A549 treated with AZD2906 at 1 μM for 4 hours (cell line): ENCODE data around the gene PURB. TPM values are rescaled to one million over a fixed set of nuclear protein-coding genes. Genes with fewer than 3 reads are reported as not detected.

Experiments used
- total RNA-seq: library from RNA; stranded (reverse); fragments of 200-300 nt; extraction: Qiagen RNA extraction; gene quantifications from 5 replicates; pipeline ENCODE4 v1.2.3, GENCODE V29; 2022

The PURB gene
- 11.7 to 13.0 TPM (median 12.8 TPM) in 5 replicates for total RNA-seq

DNA sequence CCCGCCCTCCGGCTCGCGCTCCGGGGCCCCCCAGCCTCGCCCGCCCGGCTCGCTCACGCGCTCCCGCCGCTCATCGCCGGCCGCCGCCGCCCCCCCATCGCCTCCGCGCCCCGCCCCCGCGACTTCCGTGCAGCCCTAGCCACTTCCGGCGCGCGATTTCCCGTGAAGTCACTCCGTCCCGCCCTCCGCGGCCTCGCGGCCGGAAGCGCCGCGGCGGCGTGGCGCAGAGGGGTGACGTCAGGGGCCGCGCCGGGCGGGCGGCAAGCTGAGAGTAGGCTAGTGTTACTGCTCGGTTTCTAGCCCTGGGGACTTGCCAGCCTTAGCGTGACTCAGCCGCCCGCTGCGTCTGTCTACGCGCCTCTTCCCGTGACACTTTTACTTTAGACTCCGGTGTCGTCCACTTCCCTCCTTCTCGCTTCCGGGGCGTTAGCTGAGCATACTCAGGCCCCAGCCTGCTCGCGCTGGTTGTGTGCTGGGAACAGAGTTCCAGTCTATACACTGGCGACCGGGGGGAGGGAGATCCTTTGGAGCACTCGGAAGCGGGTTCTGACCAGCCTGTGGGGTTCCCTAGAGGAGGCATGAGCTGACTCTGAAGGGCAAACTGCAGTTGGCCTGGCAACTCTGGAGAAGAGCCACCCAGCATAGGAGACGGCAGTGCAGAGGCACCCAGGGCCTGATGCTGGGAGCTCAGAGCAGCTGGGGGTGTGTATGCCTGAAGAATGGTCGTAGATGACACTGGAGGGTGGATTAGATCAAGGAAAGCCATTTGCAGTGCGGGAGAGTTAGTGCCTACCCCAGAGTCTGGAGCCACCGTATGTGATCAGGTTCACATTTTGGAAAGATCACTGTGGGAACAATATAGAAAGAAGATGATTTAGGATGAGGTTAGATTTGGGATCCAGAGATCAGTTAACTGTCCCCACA, at the start of gene PURB:
PURB (minus strand) TSS at position 137 of the 924 bp plus-strand sequence. CDS start 182 bp downstream, outside the sequence.

DNA sequence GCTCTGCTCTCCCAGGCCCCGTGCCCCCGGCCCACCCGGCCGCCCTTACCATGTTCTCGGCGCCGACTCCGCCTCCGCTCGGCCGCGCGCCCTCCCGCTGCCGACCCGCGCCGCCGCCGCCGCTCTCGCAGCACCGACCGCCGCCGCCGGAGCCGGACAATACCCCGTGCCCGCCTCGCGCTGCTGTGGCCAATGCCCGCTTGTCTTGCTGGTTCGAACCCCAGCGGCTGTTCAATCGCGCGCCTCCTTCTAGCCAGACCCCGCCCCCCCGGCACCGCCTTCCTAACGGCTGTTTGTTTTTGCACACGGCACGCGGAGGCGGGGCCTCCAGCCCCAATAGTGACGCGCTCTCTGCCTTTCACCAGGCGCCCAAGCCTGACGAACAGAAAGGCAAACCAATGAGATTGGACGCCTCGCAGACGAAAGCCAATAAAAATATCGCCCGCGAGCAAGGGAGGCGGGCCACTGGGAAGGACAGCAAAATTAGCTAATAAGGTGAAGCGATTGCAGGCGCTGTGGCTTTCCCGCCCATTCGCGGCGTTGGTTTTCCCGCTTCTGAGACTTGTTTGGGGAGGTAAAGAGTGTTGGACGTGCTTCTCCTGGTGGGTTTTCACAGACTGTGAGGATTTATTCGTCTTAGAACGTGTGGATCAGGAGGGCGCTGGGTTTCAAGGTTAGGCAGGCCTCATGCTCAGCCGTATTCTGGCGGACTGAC, 37.3 kb downstream of the PURB start, which contains the start of gene H2AZ2:
H2AZ2 (minus strand) TSS at position 168 of the 715 bp plus-strand sequence; CDS start at position 52, 116 bp downstream.

Other genes starting within 250 kb of the PURB start
- 22.1 to 32.6 TPM (median 31.1 TPM) in 5 replicates for gene ZMIZ2, start 136.7 kb downstream of the PURB start, total RNA-seq
- 5,070 to 6,304 TPM (median 5,111 TPM) in 5 replicates for gene PPIA, start 88.8 kb downstream of the PURB start, total RNA-seq
- 206 to 263 TPM (median 253 TPM) in 5 replicates for gene H2AZ2, start 37.4 kb downstream of the PURB start, total RNA-seq
- gene MYO1G, start 93.5 kb upstream of the PURB start, total RNA-seq, result 0.17 to 0.29 TPM (median 0.21 TPM) in 5 replicates
- gene CCM2, start 114.7 kb upstream of the PURB start, total RNA-seq, result 38.8 to 52.7 TPM (median 49.9 TPM) in 5 replicates
- gene NACAD, start 203.4 kb upstream of the PURB start, total RNA-seq, result 0.20 to 0.50 TPM (median 0.32 TPM) in 5 replicates
- 103 to 127 TPM (median 111 TPM) in 5 replicates for gene TBRG4, start 226.2 kb upstream of the PURB start, total RNA-seq